GM12874 (cell line): ENCODE data around the gene NAT9.

Source experiments
- CTCF ChIP-seq: IDR thresholded peaks from 2 replicates; pipeline ENCODE4 v1.5.1; 2011; ENCODE audit warnings: low read depth, mild to moderate bottlenecking, control low read depth, low read length, moderate library complexity; ENCODE audit not compliant: insufficient read depth

NAT9 gene

GRCh38 chr17:74734256-74734655, 41.9 kb downstream of the NAT9 start:
- no peak for TF ChIP-seq CTCF

GRCh38 chr17:74733365-74734122, 42.6 kb downstream of the NAT9 start:
- TF ChIP-seq CTCF = no peak

GRCh38 chr17:74732042-74732867, 43.9 kb downstream of the NAT9 start:
- no peak for TF ChIP-seq CTCF

GRCh38 chr17:74731347-74731605, 44.9 kb downstream of the NAT9 start:
- no peak for TF ChIP-seq CTCF

- TF ChIP-seq CTCF = no peak
Observed at GRCh38 chr17:74730491-74731346, 45.4 kb downstream of the NAT9 start.

- TF ChIP-seq CTCF = no peak
Observed at GRCh38 chr17:74729866-74730265, 46.3 kb downstream of the NAT9 start.

GRCh38 chr17:74729368-74729767, 46.8 kb downstream of the NAT9 start:
- TF ChIP-seq CTCF = no peak
